Measurements from ENCODE around the gene FTL. TPM values are rescaled to one million over a fixed set of nuclear protein-coding genes. Genes with fewer than 3 reads are reported as not detected.

FTL gene
- total and polyA plus RNA-seq, 2 donors (not counting 3 experiments of a cell fraction or from before 2014, with no cell fraction given), result 1,937 to 2,748 TPM

DNA sequence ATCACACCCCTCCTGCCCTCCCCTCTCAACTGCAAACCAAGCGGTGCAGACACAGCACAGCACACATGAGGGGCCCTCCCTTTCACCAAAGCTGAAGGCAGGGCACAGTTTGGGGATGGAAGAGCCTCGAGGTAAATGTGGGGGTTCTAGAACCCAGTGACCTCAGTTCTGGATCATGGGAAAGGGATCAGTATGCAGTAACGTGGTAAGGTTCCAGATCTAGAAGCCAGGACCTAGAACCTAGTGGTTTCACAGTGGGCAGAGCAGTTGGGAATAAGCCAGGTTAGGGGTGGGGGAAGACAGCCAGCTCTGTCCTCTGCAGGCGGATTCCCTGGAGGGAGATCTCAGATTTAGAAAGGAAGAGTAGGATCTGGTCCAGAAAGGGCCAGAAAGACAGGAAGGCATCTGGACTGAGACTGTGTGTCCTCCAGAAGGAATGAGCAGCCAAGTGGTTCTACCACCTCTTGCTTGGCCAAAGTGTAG, 3.1 kb downstream of the FTL start:
- Histone ChIP-seq H3K79me2 (ENCODE audit: control insufficient read depth, insufficient read depth, low read length) (peaks cover 16% of the 10 kb centered on the region), H2AFZ (ENCODE audit: low read depth, low read length) (no peak overlapping the region), H3K36me3 (ENCODE audit: control insufficient read depth in 2 of 2, extremely low read depth in 1 of 2, insufficient read depth in 2 of 2, low read length in 2 of 2) (peaks cover 5 to 9% of the 10 kb centered on the region in 2 experiments), H3K27ac (ENCODE audit: insufficient read depth, low read depth, low read length) (no peak overlapping the region), H4K20me1 (replicated peaks; ENCODE audit: control insufficient read depth, extremely low read depth, insufficient read depth, low read length) (peaks cover 3% of the 10 kb centered on the region), H3K4me1 (ENCODE audit: control insufficient read depth, extremely low read depth, insufficient read depth, low read length) (peaks cover 16% of the 10 kb centered on the region), H3K4me2 (ENCODE audit: insufficient read depth, low read length) (no peak overlapping the region), H3K9me1 (replicated peaks; ENCODE audit: control insufficient read depth, extremely low read depth, insufficient read depth, low read length) (no peaks in the 10 kb centered on the region), H3K27me3 (ENCODE audit: control insufficient read depth in 2 of 2, insufficient read depth in 2 of 2, low read length in 2 of 2) (no peaks in the 10 kb centered on the region), H3K9me3 (replicated peaks; ENCODE audit: control insufficient read depth, insufficient read depth, low read length) (no peaks in the 10 kb centered on the region), H3K4me3 (replicated peaks in 1 of 3; ENCODE audit: insufficient read depth in 1 of 3, low read depth in 1 of 3, low read length in 3 of 3) (no peak overlapping the region), H3K9ac (replicated peaks; ENCODE audit: extremely low read depth, insufficient read depth, low read length) (no peak overlapping the region)
- no TSS peak for BruUV-seq (replicated peaks)
- no peak for DNase-seq (ENCODE audit: low read depth, low spot score)
- intact Hi-C loops (cut with micrococcal nuclease) (no loop called here), dilution Hi-C loops (cut with MboI; ENCODE audit: extremely low pct_ligation_motif_present, low sequenced_read_pairs) (no loop called here)
- FAIRE-seq, result no peak
- TF ChIP-seq POLR2A (IDR thresholded peaks at IDR 0.05; ENCODE audit: low read depth, low read length), result no peak
- no peak for TF ChIP-seq JUN (IDR thresholded peaks at IDR 0.05; ENCODE audit: borderline replicate concordance, insufficient read depth, insufficient read length, low read depth)
- no peak for TF ChIP-seq FOS (IDR thresholded peaks at IDR 0.05; ENCODE audit: borderline replicate concordance, insufficient read depth, low read length)
- no peak for TF ChIP-seq EZH2 (IDR thresholded peaks at IDR 0.05; ENCODE audit: borderline replicate concordance, low read depth, low read length, severe bottlenecking)
- TF ChIP-seq GATA2 (IDR thresholded peaks at IDR 0.05; ENCODE audit: insufficient read depth, insufficient read length, low read depth, low read length), result no peak
- no peak for TF ChIP-seq POLR2AphosphoS5 (IDR thresholded peaks at IDR 0.05; ENCODE audit: insufficient read depth, low read depth, low read length)
- TF ChIP-seq, protein P1, sequence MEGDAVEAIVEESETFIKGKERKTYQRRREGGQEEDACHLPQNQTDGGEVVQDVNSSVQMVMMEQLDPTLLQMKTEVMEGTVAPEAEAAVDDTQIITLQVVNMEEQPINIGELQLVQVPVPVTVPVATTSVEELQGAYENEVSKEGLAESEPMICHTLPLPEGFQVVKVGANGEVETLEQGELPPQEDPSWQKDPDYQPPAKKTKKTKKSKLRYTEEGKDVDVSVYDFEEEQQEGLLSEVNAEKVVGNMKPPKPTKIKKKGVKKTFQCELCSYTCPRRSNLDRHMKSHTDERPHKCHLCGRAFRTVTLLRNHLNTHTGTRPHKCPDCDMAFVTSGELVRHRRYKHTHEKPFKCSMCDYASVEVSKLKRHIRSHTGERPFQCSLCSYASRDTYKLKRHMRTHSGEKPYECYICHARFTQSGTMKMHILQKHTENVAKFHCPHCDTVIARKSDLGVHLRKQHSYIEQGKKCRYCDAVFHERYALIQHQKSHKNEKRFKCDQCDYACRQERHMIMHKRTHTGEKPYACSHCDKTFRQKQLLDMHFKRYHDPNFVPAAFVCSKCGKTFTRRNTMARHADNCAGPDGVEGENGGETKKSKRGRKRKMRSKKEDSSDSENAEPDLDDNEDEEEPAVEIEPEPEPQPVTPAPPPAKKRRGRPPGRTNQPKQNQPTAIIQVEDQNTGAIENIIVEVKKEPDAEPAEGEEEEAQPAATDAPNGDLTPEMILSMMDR (IDR thresholded peaks at IDR 0.05; ENCODE audit: extremely low read depth in 1 of 2, insufficient read depth in 1 of 2, low read depth in 1 of 2, low read length in 2 of 2), result no peak
- TF ChIP-seq MYC (IDR thresholded peaks at IDR 0.05; ENCODE audit: low read depth, low read length), result no peak
- TF ChIP-seq, protein P2, sequence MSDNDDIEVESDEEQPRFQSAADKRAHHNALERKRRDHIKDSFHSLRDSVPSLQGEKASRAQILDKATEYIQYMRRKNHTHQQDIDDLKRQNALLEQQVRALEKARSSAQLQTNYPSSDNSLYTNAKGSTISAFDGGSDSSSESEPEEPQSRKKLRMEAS (IDR thresholded peaks at IDR 0.05; ENCODE audit: insufficient read depth, insufficient read length), result no peak
- CTCF ChIA-PET, result interaction anchor here (0.8 to 2.7 kb wide), 6 partner anchors 31 to 180 kb away, joined by 3 to 20 read pairs (median 8); partner anchors contain the start of gene HSD17B14
- POLR2A ChIA-PET, result interaction anchor here (1.2 to 2.3 kb wide), 3 partner anchors 88 to 96 kb away, joined by 3 to 14 read pairs (median 4); partner anchors contain the start of gene PPP1R15A
